Measurements from ENCODE around the gene EFNA4.

The EFNA4 gene

GRCh38 chr1:155018617-155019348 lies 44.8 kb upstream of the EFNA4 start:
- H2BK5ac ChIP-seq (ENCODE audit: low read depth, low read length, poor library complexity, severe bottlenecking) = no peak overlapping the region
- H3K4me1 ChIP-seq (ENCODE audit: control insufficient read depth, insufficient read depth, low read depth, low read length) = peaks cover 28% of the 10 kb centered on the region
- peaks cover 28 to 32% of the 10 kb centered on the region in 2 experiments for H3K36me3 ChIP-seq (ENCODE audit: control insufficient read depth in 1 of 2, insufficient read depth in 2 of 2, low read depth in 1 of 2, low read length in 2 of 2)
- no peak overlapping the region for H3K14ac ChIP-seq (ENCODE audit: low read length in 2 of 2)
- H3K27me3 ChIP-seq (ENCODE audit: control insufficient read depth in 1 of 2, insufficient read depth in 1 of 2, low read length in 2 of 2) = no peaks in the 10 kb centered on the region
- peak; percentile 34 for DNase-seq
- no peak overlapping the region for H2AK5ac ChIP-seq (ENCODE audit: low read length, severe bottlenecking)
- 59% methylated on average over 4 of the region's 8 CpGs for WGBS
- H3K23ac ChIP-seq (ENCODE audit: low read length in 2 of 2) = no peak overlapping the region
- no peaks in the 10 kb centered on the region for H3K9me3 ChIP-seq (ENCODE audit: control insufficient read depth, low read length)
- H2BK12ac ChIP-seq (ENCODE audit: low read length in 2 of 2) = no peak overlapping the region
- no peak overlapping the region for H3K27ac ChIP-seq (ENCODE audit: low read length, poor library complexity, severe bottlenecking)
- H3K4ac ChIP-seq (ENCODE audit: low read depth in 1 of 2, low read length in 2 of 2) = no peak overlapping the region
- H2BK15ac ChIP-seq (ENCODE audit: low read depth, poor library complexity, severe bottlenecking) = no peak overlapping the region
- peak overlapping the region; percentile 30 for H2BK120ac ChIP-seq (ENCODE audit: low read depth, low read length)
- H3K4me2 ChIP-seq (ENCODE audit: low read length, poor library complexity, severe bottlenecking) = no peak overlapping the region
- H3K18ac ChIP-seq (ENCODE audit: low read depth in 1 of 2, low read length in 2 of 2) = no peak overlapping the region
- H3K4me3 ChIP-seq (ENCODE audit: insufficient read depth in 1 of 2, low read depth in 1 of 2, low read length in 2 of 2) = peak overlapping the region in 1 of 2 experiments; percentile 50
- no peak overlapping the region for H2AFZ ChIP-seq (ENCODE audit: low read depth, low read length)
- peak overlapping the region; percentile 32 for H3K9ac ChIP-seq (ENCODE audit: low read length)
- peaks cover 8% of the 10 kb centered on the region for H3K79me1 ChIP-seq (replicated peaks; ENCODE audit: low read length, poor library complexity, severe bottlenecking)
- H4K8ac ChIP-seq (ENCODE audit: low read length) = no peak overlapping the region
- peak overlapping the region; percentile 11 for H4K91ac ChIP-seq (ENCODE audit: low read length)

DNA sequence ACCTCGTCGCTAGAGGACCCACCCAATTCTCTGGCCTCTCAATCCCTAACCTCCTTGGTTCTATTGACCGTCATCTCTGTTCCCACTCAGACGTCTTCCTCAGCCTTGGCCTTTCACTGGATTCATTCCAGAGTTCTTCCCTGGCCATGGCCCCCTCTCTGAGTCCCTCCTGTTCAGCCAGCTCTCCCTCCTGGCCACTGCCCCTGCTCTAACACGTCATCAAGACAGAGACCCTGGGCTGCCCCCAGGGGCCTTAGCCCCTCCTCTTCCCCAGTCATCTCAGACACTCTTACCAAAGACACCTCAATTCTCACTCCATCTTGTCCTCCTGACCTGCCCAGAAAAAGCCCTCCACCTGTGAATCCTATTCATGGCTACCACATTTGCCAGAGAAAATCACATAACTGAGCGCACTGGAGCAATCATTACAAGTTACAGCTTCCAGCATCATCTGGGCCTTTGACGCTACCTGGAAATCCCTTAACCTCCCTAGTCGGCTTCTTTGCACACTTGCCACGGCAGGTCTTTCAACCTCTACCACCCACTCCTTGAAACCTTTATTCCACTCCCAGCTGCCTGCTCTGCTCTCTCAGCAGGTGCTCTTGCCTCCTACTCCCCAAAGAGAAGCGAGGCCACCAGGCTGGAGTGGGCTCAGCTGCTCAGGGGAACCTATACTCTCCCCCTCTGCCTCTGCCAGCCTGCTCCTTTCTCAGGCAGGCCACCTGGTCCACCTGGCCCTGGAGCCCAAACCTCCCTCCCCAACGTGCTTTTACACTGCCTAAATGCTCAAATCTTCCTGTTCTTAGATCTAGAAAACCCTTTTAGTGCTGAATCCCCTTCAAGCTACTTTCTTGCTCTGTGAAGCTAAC lies 43.9 kb upstream of the EFNA4 start:
- Histone ChIP-seq H4K8ac (ENCODE audit: low read length) (no peak overlapping the region), H3K4me3 (ENCODE audit: insufficient read depth in 1 of 2, low read depth in 1 of 2, low read length in 2 of 2) (peak overlapping the region in 1 of 2 experiments; percentile 50), H3K27me3 (ENCODE audit: control insufficient read depth in 1 of 2, insufficient read depth in 1 of 2, low read length in 2 of 2) (no peaks in the 10 kb centered on the region), H3K9ac (ENCODE audit: low read length) (no peak overlapping the region), H3K14ac (ENCODE audit: low read length in 2 of 2) (no peak overlapping the region), H2BK15ac (ENCODE audit: low read depth, poor library complexity, severe bottlenecking) (no peak overlapping the region), H3K9me3 (ENCODE audit: control insufficient read depth, low read length) (no peaks in the 10 kb centered on the region), H3K4ac (ENCODE audit: low read depth in 1 of 2, low read length in 2 of 2) (no peak overlapping the region), H2BK5ac (ENCODE audit: low read depth, low read length, poor library complexity, severe bottlenecking) (no peak overlapping the region), H4K91ac (ENCODE audit: low read length) (peak overlapping the region; percentile 11), H3K4me2 (ENCODE audit: low read length, poor library complexity, severe bottlenecking) (no peak overlapping the region), H3K23ac (ENCODE audit: low read length in 2 of 2) (no peak overlapping the region), H3K18ac (ENCODE audit: low read depth in 1 of 2, low read length in 2 of 2) (no peak overlapping the region), H2AK5ac (ENCODE audit: low read length, severe bottlenecking) (no peak overlapping the region), H3K36me3 (ENCODE audit: control insufficient read depth in 1 of 2, insufficient read depth in 2 of 2, low read depth in 1 of 2, low read length in 2 of 2) (peaks cover 21 to 24% of the 10 kb centered on the region in 2 experiments), H3K27ac (ENCODE audit: low read length, poor library complexity, severe bottlenecking) (no peak overlapping the region), H2BK120ac (ENCODE audit: low read depth, low read length) (no peak overlapping the region), H2BK12ac (ENCODE audit: low read length in 2 of 2) (no peak overlapping the region), H3K4me1 (ENCODE audit: control insufficient read depth, insufficient read depth, low read depth, low read length) (peaks cover 28% of the 10 kb centered on the region), H2AFZ (ENCODE audit: low read depth, low read length) (no peak overlapping the region), H3K79me1 (replicated peaks; ENCODE audit: low read length, poor library complexity, severe bottlenecking) (peaks cover 8% of the 10 kb centered on the region)
- WGBS = 85% methylated on average over 11 of the region's 11 CpGs
- DNase-seq = no peak

DNA sequence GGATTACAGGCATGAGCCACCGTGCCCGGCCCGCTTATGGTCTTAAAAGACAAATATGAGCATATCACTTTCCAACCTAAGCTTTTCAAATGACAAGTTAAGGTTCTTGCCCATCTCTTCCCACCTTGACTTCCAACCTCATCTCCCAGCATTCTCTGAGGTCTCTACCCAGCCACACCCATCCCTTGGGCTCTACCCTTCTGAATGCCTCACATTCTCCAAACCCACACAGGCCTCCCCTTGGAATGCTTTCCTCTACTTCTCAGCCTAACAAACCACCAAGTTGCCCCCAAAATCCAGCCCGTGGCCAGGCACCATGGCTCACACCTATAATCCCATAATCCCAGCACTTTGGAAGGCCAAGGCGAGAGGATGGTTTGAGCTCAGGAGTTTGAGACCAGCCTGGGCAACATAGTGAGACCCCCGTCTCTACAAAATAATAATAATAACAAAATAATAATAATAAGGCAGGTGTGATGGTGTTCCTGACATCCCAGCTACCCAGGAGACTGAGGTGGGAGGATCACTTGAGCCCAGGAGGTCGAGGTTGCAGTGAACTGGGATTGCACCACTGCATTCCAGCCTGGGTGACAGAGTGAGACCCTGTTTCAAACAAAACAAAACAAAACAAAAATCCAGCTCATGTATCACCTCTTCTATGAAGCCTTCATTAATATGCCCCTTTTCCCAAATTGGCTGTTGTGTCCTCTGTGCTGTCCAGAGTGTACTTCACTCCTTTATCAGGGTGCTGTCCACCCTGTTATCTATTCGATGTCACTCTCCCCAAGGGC lies 41.2 kb upstream of the EFNA4 start:
- no peaks in the 10 kb centered on the region for H3K36me3 ChIP-seq (ENCODE audit: control insufficient read depth in 1 of 2, insufficient read depth in 2 of 2, low read depth in 1 of 2, low read length in 2 of 2)
- H2BK12ac ChIP-seq (ENCODE audit: low read length in 2 of 2) = no peak overlapping the region
- H3K79me1 ChIP-seq (replicated peaks; ENCODE audit: low read length, poor library complexity, severe bottlenecking) = peaks cover 8% of the 10 kb centered on the region
- H3K4me1 ChIP-seq (ENCODE audit: control insufficient read depth, insufficient read depth, low read depth, low read length) = peaks cover 28% of the 10 kb centered on the region
- no peak overlapping the region for H2BK5ac ChIP-seq (ENCODE audit: low read depth, low read length, poor library complexity, severe bottlenecking)
- no peak overlapping the region for H3K4ac ChIP-seq (ENCODE audit: low read depth in 1 of 2, low read length in 2 of 2)
- no peak overlapping the region for H3K14ac ChIP-seq (ENCODE audit: low read length in 2 of 2)
- H3K4me3 ChIP-seq (ENCODE audit: insufficient read depth in 1 of 2, low read depth in 1 of 2, low read length in 2 of 2) = no peak overlapping the region
- no peak overlapping the region for H3K18ac ChIP-seq (ENCODE audit: low read depth in 1 of 2, low read length in 2 of 2)
- no peaks in the 10 kb centered on the region for H3K9me3 ChIP-seq (ENCODE audit: control insufficient read depth, low read length)
- H2AK5ac ChIP-seq (ENCODE audit: low read length, severe bottlenecking) = no peak overlapping the region
- H4K8ac ChIP-seq (ENCODE audit: low read length) = no peak overlapping the region
- H3K4me2 ChIP-seq (ENCODE audit: low read length, poor library complexity, severe bottlenecking) = no peak overlapping the region
- H2AFZ ChIP-seq (ENCODE audit: low read depth, low read length) = no peak overlapping the region
- H3K27ac ChIP-seq (ENCODE audit: low read length, poor library complexity, severe bottlenecking) = no peak overlapping the region
- H3K27me3 ChIP-seq (ENCODE audit: control insufficient read depth in 1 of 2, insufficient read depth in 1 of 2, low read length in 2 of 2) = no peaks in the 10 kb centered on the region
- no peak overlapping the region for H3K9ac ChIP-seq (ENCODE audit: low read length)
- no peak overlapping the region for H4K91ac ChIP-seq (ENCODE audit: low read length)
- no peak overlapping the region for H3K23ac ChIP-seq (ENCODE audit: low read length in 2 of 2)
- H2BK120ac ChIP-seq (ENCODE audit: low read depth, low read length) = no peak overlapping the region
- no peak overlapping the region for H2BK15ac ChIP-seq (ENCODE audit: low read depth, poor library complexity, severe bottlenecking)
- WGBS = 93% methylated on average over 7 of the region's 8 CpGs
- no peak for DNase-seq

DNA sequence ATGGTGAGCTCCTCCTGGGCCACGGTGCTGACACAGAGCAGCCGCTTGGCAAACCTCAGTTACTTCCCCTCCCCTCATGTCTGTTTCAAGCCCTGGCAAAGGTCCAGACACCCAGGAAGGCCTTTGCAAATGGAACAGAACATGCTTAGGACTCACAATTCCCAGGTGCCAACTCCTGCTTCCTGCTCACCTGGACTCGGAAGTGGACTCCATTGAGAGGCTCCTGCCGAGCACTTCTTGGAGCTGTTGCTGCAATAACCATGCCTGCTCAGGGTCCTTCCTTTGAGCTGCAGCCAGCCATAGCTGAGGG lies 40.7 kb upstream of the EFNA4 start:
- Histone ChIP-seq H2BK15ac (ENCODE audit: low read depth, poor library complexity, severe bottlenecking) (no peak overlapping the region), H3K79me1 (replicated peaks; ENCODE audit: low read length, poor library complexity, severe bottlenecking) (peaks cover 7% of the 10 kb centered on the region), H2BK5ac (ENCODE audit: low read depth, low read length, poor library complexity, severe bottlenecking) (no peak overlapping the region), H3K4me1 (ENCODE audit: control insufficient read depth, insufficient read depth, low read depth, low read length) (peaks cover 24% of the 10 kb centered on the region), H3K4ac (ENCODE audit: low read depth in 1 of 2, low read length in 2 of 2) (no peak overlapping the region), H2AFZ (ENCODE audit: low read depth, low read length) (no peak overlapping the region), H3K4me3 (ENCODE audit: insufficient read depth in 1 of 2, low read depth in 1 of 2, low read length in 2 of 2) (no peak overlapping the region), H3K18ac (ENCODE audit: low read depth in 1 of 2, low read length in 2 of 2) (no peak overlapping the region), H4K8ac (ENCODE audit: low read length) (no peak overlapping the region), H3K4me2 (ENCODE audit: low read length, poor library complexity, severe bottlenecking) (no peak overlapping the region), H3K9ac (ENCODE audit: low read length) (no peak overlapping the region), H3K27me3 (ENCODE audit: control insufficient read depth in 1 of 2, insufficient read depth in 1 of 2, low read length in 2 of 2) (no peaks in the 10 kb centered on the region), H4K91ac (ENCODE audit: low read length) (no peak overlapping the region), H2BK12ac (ENCODE audit: low read length in 2 of 2) (no peak overlapping the region), H3K14ac (ENCODE audit: low read length in 2 of 2) (no peak overlapping the region), H3K36me3 (ENCODE audit: control insufficient read depth in 1 of 2, insufficient read depth in 2 of 2, low read depth in 1 of 2, low read length in 2 of 2) (no peaks in the 10 kb centered on the region), H3K23ac (ENCODE audit: low read length in 2 of 2) (no peak overlapping the region), H3K27ac (ENCODE audit: low read length, poor library complexity, severe bottlenecking) (no peak overlapping the region), H2AK5ac (ENCODE audit: low read length, severe bottlenecking) (no peak overlapping the region), H2BK120ac (ENCODE audit: low read depth, low read length) (no peak overlapping the region), H3K9me3 (ENCODE audit: control insufficient read depth, low read length) (no peaks in the 10 kb centered on the region)
- 90% methylated on average over 4 of the region's 4 CpGs for WGBS
- no peak for DNase-seq

Measured in mesenchymal stem cell (in vitro differentiated cells and primary cell).